ENCODE results near the gene DLGAP4.

DLGAP4 gene

DNA sequence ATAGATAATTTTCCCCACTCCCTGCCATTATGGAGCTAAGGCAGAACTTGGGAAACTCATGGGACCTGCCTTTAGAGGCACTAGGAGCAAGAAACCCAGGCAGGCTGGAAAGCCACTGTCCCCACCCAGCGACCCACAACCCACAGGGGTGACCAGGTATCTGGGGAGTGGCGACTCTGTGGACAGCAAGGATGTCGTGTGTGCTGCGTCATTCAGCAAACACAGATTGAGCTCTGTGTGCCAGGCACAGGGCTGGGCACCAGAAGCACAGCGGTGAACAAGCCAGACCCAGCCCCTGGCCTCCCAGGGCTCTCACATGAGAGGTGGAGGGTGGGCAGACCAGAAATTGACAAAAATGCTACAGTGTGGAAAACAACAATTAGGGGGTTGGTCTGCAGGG, 27.7 kb downstream of the DLGAP4 start:
- DNase-seq (ENCODE audit: low spot score): no peak

DNA sequence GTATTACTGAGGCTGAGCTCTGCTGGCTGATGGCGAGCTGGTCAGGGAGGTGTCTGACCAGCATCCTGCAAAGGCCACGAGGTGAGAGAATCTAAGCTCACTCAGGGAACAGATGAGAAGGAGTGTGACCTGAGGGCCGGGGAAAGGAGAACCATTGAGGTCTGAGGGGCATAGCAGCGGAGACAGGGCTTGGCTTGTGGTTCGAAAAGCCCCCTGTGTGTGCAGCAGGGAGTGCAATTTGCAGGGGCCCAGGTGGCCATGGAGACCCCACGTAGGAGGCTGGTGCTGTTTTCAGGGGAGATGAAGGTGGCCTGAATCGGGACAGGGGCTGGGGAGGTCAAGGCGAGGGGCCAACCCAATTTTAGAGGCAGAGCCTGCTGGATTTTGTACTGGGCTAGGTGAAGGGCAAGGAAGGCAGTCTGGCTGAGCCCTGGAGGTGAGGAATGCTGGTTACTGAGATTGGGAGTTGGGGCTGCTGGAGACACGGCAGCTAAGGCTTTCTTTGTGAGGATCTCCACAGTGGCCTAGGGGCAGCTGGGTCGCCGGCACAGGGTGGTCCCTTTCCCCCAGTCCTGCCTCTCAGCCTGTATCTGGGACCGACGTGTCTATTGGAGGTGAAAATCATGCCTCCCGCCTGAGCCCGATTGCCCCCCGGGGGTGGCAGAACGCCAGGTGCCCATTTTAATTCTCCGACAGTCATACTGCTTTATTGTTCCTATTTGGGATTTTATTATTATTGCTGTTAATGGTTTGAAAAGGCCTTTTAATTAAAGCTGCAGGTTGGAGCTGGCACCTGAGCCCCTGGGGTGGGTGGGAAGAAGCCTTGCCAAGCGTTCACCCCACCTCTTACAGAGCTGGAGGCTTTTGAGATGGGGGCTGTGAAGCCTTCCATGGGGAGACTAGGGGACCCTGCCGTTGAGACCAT, 28.4 kb downstream of the DLGAP4 start:
- DNase-seq (ENCODE audit: low spot score): no peak

DNA sequence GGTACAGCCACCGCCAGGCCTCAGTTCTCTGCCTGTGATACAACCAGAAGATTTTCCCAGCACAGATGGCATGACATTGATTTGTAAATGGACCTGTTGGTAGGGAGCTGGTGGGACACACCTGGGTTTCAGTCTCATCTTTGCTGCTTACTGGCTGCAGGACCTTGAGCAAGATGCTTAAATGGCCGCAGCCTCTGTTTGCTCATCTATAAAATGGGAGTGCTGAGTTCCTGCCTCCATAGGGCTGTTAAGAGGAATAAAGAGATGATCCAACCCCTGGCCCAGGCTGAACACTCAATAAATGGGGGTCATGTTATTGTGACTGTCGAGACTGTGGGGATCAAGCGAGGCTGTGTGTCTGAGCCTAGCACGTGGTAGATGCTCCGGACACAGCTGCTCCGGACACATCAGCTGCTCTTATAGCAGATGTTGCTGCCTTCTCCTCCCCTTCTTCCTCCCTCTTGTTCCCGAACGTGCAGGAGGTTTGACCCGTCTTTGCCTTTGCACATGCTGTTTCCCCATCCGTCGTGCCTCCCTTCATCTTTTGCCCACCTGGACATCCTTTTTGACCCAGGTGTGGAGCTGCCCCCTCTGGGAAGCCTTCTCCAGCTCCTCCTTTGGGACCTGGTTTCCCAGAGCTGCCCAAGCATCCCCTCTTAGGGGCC, 29.2 kb downstream of the DLGAP4 start:
- no peak for DNase-seq (ENCODE audit: low spot score)

DNA sequence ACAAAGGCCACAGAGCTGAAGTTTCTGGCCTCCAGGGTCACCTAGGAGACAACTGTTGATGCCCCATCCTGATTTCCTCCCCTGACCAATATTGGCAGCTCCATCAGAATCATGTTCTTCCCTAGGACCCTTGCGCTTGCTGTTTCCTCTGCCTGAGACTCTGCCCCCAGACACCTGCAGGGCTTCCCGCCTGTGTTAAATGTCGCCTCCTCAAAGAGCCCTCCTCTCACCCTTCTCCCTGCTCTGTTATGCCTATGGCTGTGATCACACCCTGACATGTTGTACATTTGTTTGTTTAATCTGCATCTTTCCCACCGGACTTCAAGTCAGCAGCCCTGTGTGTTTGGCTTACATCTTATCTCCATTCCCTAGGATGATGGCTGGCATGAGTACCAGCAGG, 30.1 kb downstream of the DLGAP4 start:
- no peak for DNase-seq (ENCODE audit: low spot score)

DNA sequence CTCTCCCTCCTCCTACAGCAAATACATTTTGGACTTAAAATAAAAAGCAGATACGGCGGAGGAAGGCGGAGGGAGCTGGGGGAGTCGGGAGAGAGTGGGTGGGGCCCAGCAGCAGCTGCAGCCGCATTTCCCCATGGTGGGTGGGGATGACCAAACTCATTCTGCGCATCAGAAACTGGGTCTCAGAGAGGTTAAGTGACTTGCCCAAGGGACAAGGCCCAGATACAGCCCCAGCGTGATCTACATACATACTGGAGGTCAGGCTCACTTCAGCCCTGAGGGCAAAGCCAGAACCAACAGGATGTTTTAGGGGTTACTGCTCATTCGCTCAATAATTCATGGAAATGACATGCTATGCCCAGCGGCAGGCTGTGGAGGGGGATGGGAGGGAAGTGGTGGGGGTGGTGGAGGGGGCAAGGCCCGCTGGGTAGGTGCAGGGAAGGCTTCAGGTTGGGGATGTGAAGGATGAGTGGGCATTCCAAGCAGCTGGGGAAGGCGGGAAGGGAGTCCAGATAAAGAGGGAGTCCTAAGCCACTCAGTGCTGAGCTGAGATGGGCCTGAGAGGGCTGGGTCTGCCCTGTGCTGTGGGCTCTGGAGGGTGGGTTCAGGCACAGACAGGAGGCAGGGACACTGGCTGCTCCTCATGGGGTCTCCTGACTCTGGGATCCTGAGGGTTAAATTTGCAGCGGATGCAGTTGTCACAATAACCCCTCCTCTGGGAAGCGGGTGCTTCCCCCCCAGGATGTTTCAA, 31.0 kb downstream of the DLGAP4 start:
- DNase-seq (ENCODE audit: low spot score): no peak

DNA sequence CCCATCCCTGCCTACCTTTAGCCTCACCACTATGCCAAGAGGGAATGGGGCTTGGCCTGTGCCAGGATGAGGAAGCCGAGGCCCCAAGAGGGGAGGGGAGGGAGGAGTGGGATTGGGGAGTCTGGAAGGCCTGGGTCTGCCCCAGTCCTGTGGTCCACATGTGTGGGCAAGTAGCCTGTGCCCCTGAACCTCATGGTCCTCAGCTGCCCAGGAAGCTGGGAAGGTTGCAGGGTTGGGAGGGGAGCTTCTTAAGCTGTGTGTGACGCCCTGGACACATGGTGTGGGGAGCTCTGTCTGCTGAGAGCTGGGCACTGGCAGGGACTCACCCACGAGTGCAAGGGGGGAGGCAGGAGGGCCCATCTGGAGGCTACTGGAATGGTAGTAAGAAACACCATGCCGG, 31.7 kb downstream of the DLGAP4 start:
- no peak for DNase-seq (ENCODE audit: low spot score)

DNA sequence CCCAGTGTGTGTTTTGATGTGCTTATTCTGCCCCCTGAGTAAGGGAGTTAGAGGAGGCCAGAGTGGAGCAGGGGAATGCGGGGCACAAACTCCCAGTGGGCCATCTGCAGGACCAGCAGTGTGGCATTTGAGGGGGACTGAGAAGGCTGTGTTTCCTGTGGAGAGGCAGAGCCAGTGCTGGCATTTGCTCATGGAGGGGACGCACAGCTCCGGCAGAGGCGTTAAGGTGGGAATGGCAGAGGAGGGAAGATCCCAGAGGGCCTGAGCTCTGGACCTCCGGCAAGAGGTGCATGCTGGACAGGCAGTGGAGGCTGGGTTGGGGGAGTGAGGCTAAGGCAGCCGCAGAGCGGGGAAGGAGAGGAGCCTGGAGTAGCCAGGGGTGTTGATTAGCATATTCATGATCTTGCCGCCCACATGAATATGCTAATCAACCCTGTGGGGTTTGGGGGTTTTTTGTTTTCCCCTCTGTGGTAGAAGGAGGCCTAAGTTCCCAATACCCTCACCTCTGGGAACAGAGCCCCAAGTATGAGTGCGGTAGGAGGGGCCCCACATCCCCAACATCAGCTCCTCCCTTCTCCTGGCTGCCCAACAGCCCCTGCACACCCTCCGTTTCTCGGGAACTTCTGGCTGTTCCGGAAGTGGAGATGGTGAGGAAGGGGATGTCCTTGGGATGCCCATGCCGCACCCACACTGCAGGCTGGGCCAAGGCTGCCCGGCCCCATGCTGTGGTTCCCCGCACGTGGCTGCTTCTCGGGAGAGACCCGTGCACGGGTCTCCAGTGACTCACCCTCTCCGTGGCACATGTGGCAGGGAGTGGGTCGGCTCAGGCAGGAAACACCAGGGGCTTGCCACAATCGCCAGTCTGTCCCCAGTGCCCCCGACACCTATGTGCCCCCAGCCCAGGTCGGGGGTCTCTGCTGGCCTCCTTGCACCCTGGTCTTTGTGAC, 33.8 kb downstream of the DLGAP4 start:
- no peak for DNase-seq (ENCODE audit: low spot score)

DNA sequence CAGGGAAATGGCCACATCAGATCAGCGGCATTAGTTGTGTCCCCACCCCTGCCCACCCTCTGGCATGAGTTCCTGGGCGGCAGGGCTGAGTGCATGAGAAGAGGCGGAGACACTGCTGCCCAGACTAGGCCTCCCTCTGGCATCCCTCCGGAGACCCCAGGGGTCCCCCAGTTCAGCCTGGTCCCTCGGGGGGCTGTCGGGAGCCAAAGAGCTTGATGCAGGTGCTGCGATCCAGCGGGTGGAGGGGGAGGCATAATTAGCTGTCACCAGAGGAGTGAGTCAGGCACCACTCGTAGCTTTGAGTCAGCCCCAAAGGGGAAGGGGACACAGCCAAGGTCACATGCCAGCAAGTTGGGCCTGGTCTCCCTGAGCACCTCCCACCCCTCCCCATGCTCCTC, 34.5 kb downstream of the DLGAP4 start:
- DNase-seq (ENCODE audit: low spot score): no peak

DNA sequence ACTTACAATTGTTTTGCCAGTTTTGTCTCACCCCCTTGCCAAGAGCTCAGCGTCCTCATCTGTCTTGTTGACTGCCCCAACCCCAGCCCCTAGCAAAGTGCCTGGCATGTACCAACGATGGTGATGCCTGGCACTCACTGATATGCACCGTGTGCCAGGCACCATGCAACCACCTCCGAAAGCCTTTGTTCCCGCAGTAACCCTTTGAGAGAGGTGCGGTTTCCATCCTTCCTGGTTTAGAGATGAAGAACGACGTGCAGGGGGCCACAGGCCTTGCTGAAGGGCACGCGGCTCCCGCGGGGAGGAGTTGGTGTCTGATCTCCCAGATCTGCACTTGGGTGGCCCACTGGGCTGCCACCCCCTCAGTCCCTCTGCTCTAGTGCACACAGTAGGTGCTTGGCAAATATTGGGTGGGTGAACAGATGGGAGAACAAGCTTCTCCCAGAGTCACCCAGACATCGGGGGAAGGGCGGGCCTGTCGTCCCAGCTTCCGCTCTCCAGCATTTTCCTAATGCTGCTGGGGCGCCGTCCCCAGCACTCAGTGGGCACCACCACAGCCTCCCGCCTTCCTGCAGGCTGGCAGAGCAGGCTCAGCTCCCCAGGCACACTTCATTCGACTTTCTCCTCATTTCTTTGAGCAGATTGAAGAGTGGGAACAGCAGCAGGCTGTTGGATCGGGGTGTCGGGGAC, 35.3 kb downstream of the DLGAP4 start:
- DNase-seq (ENCODE audit: low spot score): no peak

DNA sequence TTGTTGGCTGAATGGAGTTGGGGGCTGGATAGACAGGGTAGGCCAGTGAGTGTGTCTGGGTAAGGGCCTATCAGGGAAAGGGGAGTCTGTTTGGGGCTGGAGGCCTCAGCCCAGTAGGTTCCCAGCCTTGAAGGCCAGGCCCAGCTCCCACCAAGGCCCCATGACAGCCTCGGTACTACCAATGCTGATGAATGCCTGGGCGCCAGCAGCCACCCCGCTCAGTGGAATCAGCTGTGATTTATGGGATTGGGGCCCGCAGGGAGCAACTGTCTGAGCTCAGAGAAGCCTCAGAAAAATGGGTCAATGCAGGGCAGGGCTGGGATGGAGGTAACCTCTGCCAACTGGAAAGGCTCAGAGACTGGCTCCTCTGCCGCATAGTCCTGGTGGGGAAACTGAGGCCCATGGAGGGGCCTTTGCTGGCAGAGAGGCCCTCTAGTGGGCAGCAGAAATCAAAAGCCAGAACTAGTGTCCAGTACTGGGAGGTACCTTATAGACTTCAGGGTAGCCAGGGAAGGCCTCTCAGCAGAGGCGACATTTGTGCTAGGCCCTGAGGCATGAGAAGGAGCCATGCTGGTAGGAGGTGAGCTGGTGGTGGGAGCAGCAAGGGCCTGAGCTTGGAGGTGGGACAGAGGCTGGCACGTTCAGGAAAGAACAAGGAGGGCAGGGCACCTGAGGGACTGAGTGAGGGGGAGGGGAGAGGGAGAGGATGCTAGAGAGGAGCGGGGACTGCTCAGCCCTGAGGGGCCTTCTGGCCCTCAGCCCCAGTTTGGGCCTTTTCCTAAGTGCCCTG, 36.4 kb downstream of the DLGAP4 start:
- DNase-seq (ENCODE audit: low spot score): no peak

DNA sequence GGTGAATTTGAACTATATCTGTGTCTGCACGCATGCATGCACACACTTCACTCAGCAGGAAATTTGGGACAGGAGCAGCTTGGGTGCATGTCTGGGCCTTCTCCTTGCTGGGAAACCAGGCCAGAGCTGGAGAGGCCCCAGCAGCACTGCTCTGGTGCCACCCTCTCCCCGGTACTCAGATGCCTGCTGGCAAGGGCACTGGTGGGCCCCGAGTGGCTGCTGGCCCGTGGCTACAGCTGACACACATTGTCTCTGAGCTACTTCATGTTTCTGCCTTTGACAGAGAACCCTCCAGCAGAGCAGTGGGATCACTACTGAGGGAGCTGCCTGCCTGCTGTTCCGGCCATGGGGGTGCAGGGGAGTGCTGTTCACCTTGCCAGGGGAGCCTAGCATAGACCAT, 37.5 kb downstream of the DLGAP4 start:
- no peak for DNase-seq (ENCODE audit: low spot score)

DNA sequence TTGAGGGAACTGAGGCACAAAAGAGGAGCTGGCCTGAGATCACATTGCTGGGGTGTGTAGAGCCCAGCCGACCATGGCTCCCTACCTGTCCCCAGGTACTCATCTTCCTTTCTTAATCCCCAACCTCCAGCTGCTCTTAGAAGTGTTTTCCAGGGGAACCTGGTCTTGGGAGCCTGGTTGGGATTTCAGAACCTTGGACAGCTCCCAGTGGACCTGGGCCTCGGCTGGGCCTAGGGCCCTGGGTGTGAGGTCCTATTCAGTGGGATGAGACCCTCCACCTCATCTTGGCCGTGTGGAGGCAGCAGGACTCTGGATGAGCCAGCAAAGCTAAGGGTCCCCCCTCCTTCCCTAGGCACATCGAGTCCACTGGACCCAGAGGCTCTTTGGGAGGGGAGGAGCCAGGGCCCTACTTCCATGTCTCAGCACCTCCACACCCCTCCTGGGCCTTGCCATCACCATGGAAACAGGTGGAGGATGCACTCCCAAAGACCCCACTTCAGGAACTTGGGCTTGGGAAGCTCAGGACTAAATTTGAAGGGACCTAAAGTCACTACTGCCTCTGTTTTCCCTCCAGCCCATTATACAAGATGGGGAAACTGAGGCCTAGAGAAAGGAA, 38.5 kb downstream of the DLGAP4 start:
- DNase-seq (ENCODE audit: low spot score): peak; percentile 69

DNA sequence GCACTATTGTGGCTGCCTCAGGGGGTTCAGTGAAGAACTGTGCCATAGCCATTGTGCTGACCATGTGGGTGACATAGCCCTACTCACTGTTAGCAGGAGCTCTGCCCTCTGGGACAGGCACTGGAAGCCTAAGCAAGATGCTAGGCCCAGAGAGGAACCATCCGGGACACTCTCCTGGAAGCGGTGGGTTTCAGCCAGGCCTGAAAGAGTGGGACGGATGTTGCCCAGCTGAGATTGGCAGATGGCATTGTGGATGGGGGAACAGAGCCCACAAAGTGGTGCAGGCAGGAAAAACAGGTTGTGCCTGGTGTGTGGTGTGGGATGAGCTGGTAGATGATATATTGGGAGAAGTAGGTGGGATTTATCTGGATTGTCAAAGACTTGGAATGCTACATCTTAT, 40.1 kb downstream of the DLGAP4 start:
- DNase-seq (ENCODE audit: low spot score): no peak

DNA sequence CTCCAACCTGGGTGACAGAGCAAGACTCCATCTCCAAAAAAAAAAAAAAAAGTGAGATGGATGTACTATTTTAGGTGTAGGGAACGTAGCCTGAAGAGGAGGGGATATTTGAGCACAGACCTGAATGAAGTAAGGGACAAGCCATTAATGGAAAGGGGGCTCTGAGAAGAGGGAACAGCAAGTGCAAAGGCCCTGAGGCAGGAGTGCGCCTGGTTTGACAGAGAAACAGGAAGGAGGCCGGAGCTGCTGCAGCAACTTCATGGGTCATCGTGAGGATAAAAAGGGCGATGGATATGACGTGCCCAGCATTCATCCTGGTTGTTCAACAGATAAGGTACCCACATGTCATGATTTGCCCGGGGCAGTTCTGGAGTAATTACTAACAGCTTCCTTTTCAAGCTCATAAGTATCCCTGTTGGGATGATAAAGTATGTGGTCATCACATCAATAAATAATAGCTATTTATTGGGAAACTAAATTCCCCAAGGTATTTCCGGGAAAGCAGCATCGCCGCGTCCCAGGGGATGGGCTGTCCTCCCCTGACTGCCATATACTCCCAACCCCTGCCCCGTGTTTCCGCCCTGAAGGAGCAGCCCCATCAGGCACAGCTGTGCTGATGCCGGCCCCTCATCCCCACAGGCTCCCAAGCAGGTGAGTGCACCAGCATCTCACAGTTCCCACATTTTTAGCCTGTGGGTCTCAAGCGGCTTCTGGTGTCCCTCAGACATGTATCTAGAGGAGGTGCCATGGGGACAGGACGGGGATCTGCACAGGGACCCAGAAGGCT, 43.4 kb downstream of the DLGAP4 start:
- no peak for DNase-seq (ENCODE audit: low spot score)

DNA sequence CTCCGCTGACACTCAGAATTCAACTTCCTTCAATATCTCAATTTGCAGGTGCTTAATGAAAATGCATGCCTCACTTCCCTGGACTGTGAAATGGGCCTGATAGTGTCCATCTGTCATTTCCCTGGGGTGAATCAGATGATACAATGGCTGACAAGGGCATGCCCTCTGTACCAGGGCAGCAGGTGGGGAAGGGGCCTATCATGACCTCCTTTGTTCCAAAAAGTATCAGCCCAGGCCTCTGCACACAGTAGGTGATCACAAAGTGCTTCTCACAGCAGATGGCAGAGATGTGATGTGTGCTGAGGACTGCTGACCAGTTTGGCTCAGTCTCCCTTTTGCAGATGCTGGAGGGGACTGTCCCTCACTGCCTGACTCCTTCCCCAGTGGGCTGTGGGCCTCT, 44.3 kb downstream of the DLGAP4 start:
- no peak for DNase-seq (ENCODE audit: low spot score)

DNA sequence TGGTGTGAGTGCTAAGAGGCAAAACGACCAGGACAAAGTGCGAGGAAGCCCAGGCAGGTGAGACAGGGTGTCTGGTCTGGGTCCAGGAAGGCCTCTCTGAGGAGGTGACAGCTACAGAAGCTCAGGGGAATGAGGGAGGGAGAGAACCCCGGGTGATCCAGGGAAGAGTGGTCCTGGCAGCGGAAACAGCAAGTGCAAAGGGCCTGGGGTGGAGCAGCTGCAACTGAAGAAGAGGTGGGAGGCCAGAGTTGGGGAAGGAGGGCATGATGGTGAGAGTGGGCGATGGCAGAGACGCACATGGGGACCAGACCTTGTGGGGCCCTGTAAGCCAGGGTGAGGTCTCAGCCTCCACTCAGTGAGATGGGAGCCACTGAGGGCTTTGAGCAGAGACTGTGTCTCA, 45.8 kb downstream of the DLGAP4 start:
- no peak for DNase-seq (ENCODE audit: low spot score)

DNA sequence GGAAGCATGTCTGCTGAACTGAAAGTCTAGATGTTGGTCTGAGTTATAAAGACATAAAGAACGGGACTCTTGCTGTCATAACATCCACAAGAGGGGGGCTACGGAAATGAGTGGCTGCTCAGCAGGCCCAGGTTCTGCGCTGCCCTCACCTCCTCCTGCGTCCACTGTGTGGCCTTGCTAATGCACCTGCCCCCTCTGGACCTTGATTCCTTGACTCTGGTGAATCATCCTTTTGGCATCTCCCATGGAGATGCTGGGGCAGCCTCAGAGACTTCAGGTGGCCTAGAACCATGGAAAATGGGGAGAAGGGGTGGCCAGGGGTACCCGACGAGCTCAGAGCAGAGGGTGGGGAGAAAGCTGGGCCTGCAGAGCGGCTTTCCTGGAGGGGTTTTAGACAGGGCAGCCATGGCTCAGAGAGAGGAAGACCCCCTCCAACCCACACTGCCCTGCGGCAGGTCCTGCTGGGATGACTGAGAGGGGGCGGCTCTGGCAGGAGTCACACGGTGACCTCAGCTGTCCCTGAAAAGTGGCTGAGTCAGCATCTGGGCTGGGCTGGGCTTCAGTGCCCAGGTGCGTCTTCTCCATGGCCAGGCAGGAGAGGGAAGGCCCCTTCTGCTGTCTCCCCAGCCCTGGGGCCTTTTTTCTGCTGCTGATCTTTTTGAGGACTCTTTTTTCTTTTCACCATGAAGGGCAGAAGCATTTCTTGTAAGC, 46.9 kb downstream of the DLGAP4 start:
- no peak for DNase-seq (ENCODE audit: low spot score)

DNA sequence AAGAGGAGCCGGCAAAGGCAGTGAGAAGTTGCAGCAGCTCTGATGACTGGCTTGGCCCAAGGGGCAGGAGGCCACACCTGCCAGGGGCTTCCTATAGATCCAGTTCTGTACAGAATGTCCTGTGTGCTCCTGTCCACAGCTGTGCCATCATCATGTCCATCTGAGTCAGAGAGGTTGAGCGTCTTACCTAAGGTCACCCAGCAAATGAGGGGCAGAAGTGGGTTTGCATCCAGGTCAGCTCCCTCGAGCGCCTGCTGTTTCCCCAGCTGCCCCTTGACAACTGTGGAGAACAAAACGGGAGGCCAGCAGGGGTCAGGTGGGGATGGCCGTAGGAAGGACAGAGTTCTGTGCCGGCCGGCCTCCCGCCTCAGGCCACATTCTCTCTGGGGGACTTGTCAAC, 47.6 kb downstream of the DLGAP4 start:
- no peak for DNase-seq (ENCODE audit: low spot score)
